B cell (primary cell): Measurements from ENCODE around the gene RIC8B. TPM values are rescaled to one million over a fixed set of nuclear protein-coding genes. Genes with fewer than 3 reads are reported as not detected.

Source experiments
- ATAC-seq: fragments of 200-7000 bp; cut with Tn5 transposase; one replicate; pipeline ENCODE4 v1.10.0; 2021; ENCODE audit warnings: low read depth, mild to moderate bottlenecking, moderate number of reproducible peaks, moderate library complexity
- CTCF ChIA-PET: fragments of 350-600 bp; sonication (Branson Sonifier 250); formaldehyde crosslinking; loops from one replicate; lab custom pipeline; 2021; ENCODE audit warnings: antibody characterized with exemption, inconsistent platforms; lab: Charles Lee
- POLR2A ChIA-PET: fragments of 350-600 bp; sonication (Branson Sonifier 250); formaldehyde crosslinking; loops from one replicate; lab custom pipeline; 2021; ENCODE audit warnings: antibody characterized with exemption; lab: Charles Lee
- DNase-seq: peaks from one replicate; pipeline ENCODE4 v3.0.0; 2013
- H2AFZ ChIP-seq: 2 replicates; pipeline ENCODE4 v1.6.1; 2012; ENCODE audit warnings: mild to moderate bottlenecking, low read depth, low read length; ENCODE audit not compliant: insufficient read depth, poor library complexity, severe bottlenecking
- H3K27ac ChIP-seq, 2 donors: 1 replicate in 1 of 2; 2 replicates in 1 of 2; pipeline ENCODE4 v1.5.1; 2012 to 2013; ENCODE audit warnings: low read length in 2 of 2, mild to moderate bottlenecking in 2 of 2, moderate library complexity in 1 of 2
- H3K27me3 ChIP-seq, 4 experiments: fragments of 200-600 bp in 1 of 4; sonication (generic) in 1 of 4; replicated peaks in 1 of 4; 1 replicate in 2 of 4; 2 replicates in 2 of 4; pipeline versions ENCODE4 v1.6.1 to v1.7.0; 2013 to 2016; ENCODE audit warnings: low read length in 3 of 4, mild to moderate bottlenecking in 2 of 4, mixed read lengths in 1 of 4, moderate library complexity in 1 of 4; ENCODE audit not compliant: insufficient read depth in 4 of 4, control insufficient read depth in 3 of 4; ENCODE audit errors: control extremely low read depth in 1 of 4
- H3K36me3 ChIP-seq, 2 experiments: replicated peaks in 1 of 2; 1 replicate in 1 of 2; 2 replicates in 1 of 2; pipeline versions ENCODE4 v1.6.1 to v1.7.1; 2013; ENCODE audit warnings: low read length in 1 of 2; ENCODE audit not compliant: insufficient read depth in 2 of 2, control insufficient read depth in 1 of 2; ENCODE audit errors: control extremely low read depth in 1 of 2, extremely low read depth in 1 of 2
- H3K4me1 ChIP-seq, 2 donors: fragments of 200-600 bp in 1 of 2; sonication (generic) in 1 of 2; 1 replicate in 1 of 2; 2 replicates in 1 of 2; pipeline versions ENCODE4 v1.5.1 to v1.6.1; 2013 to 2017; ENCODE audit warnings: low read length in 2 of 2; ENCODE audit not compliant: control insufficient read depth in 2 of 2, insufficient read depth in 2 of 2
- H3K4me2 ChIP-seq: replicated peaks from 2 replicates; pipeline ENCODE3; 2012; ENCODE audit warnings: mild to moderate bottlenecking, low read depth, low read length; ENCODE audit not compliant: poor library complexity, severe bottlenecking
- H3K4me3 ChIP-seq, 5 experiments: fragments of 200-600 bp in 1 of 5; sonication (generic) in 1 of 5; 1 replicate in 3 of 5; 2 replicates in 2 of 5; pipeline versions ENCODE4 v1.5.1 to v1.7.0; 2011 to 2016; ENCODE audit warnings: low read length in 4 of 5, mild to moderate bottlenecking in 4 of 5, low read depth in 2 of 5, control low read depth in 1 of 5, moderate library complexity in 1 of 5; ENCODE audit not compliant: insufficient read depth in 1 of 5; ENCODE audit errors: control extremely low read depth in 1 of 5, extremely low read depth in 1 of 5
- H3K79me2 ChIP-seq: fragments of 200-600 bp; sonication (generic); one replicate; pipeline ENCODE4 v1.6.0; 2016; ENCODE audit warnings: low read length; ENCODE audit not compliant: control insufficient read depth, insufficient read depth
- H3K9ac ChIP-seq: fragments of 200-600 bp; sonication (generic); 2 replicates; pipeline ENCODE4 v1.6.1; 2017; ENCODE audit warnings: mild to moderate bottlenecking, low read length, moderate library complexity
- H3K9me3 ChIP-seq, 3 donors: one replicate each; pipeline versions ENCODE4 v1.6.1 to v1.7.1; 2013; ENCODE audit warnings: low read length in 2 of 3; ENCODE audit not compliant: control insufficient read depth in 2 of 3, insufficient read depth in 1 of 3; ENCODE audit errors: control extremely low read depth in 1 of 3
- H4K20me1 ChIP-seq: 2 replicates; pipeline ENCODE4 v1.6.0; 2012; ENCODE audit warnings: mild to moderate bottlenecking, low read length; ENCODE audit not compliant: insufficient read depth, control insufficient read depth, poor library complexity, severe bottlenecking
- H3K27ac Mint-ChIP-seq: one replicate; pipeline ENCODE4 v1.8.0; 2021; ENCODE audit warnings: mixed read lengths
- H3K27me3 Mint-ChIP-seq: one replicate; pipeline ENCODE4 v1.8.0; 2021; ENCODE audit warnings: mixed read lengths
- H3K4me1 Mint-ChIP-seq: one replicate; pipeline ENCODE4 v1.8.0; 2021; ENCODE audit warnings: mixed read lengths
- H3K4me3 Mint-ChIP-seq: one replicate; pipeline ENCODE4 v1.8.0; 2021; ENCODE audit warnings: mixed read lengths
- H3K9me3 Mint-ChIP-seq: one replicate; pipeline ENCODE4 v1.8.0; 2022; ENCODE audit warnings: mixed read lengths; ENCODE audit not compliant: insufficient read depth
- CTCF ChIP-seq: fragments of 200-600 bp; IDR thresholded peaks from one replicate; pipeline ENCODE4 v1.8.0; 2022; ENCODE audit warnings: antibody characterized with exemption, mild to moderate bottlenecking
- EZH2 ChIP-seq: IDR thresholded peaks from 2 replicates; pipeline ENCODE4 v1.6.1; 2012; ENCODE audit warnings: borderline replicate concordance, low read depth, mild to moderate bottlenecking, moderate library complexity, low read length; ENCODE audit not compliant: insufficient read depth, poor library complexity, severe bottlenecking
- WGBS: methylation state at CpG from one replicate; pipeline ENCODE4 v1.1.5; 2013; ENCODE audit warnings: missing lambda C conversion rate; ENCODE audit not compliant: insufficient coverage; 5-methylcytosine and 5-hydroxymethylcytosine counted together
- intact Hi-C: fragments of 100-400 bp; cut with micrococcal nuclease; formaldehyde crosslinking; loops from one replicate; pipeline ENCODE4 v1.10.0; 2022
- polyA plus RNA-seq: library from polyadenylated mRNA; depleted of rRNA; stranded (reverse); fragments of >200 nt; gene quantifications from 2 replicates; pipeline ENCODE4 v1.2.3, GENCODE V29; 2012
- total RNA-seq, 2 donors: library from RNA; stranded (reverse); fragments of 120-200 nt in 1 of 2; gene quantifications; 1 replicate in 1 of 2; 2 replicates in 1 of 2; pipeline versions ENCODE4 v1.2.3 to v1.2.4, GENCODE V29; 2013 to 2022

Gene RIC8B
- total and polyA plus RNA-seq, 2 donors (not counting 1 experiment from before 2014, with no cell fraction given): 3.0 to 14.8 TPM

- Histone ChIP-seq H2AFZ (no peak overlapping the region), H3K79me2 (no peaks in the 10 kb centered on the region), H3K27me3 (peaks cover 1 to 24% (median 4%) of the 10 kb centered on the region in 4 experiments), H3K4me3 (no peak overlapping the region), H3K4me2 (no peak overlapping the region), H3K4me1 (no peaks in the 10 kb centered on the region), H3K36me3 (no peaks in the 10 kb centered on the region), H4K20me1 (no peaks in the 10 kb centered on the region), H3K9me3 (no peaks in the 10 kb centered on the region), H3K9ac (no peak overlapping the region), H3K27ac (no peak overlapping the region)
- Mint-ChIP-seq H3K27ac (no peak overlapping the region), H3K4me3 (no peak overlapping the region), H3K4me1 (no peaks in the 10 kb centered on the region), H3K27me3 (peaks cover 22% of the 10 kb centered on the region), H3K9me3 (no peaks in the 10 kb centered on the region)
- intact Hi-C loops: no loop called here
- ChIA-PET POLR2A (no interaction called here), CTCF (no interaction called here)
- DNase-seq: no peak
- ATAC-seq: no peak
- TF ChIP-seq EZH2 (no peak), CTCF (no peak)
- no CpG with 5 or more reads among the region's 5 CpGs for WGBS
These were observed 92.1 kb downstream of the RIC8B start for GRCh38 chr12:106866426-106867080.

GRCh38 chr12:106867651-106868050, 93.2 kb downstream of the RIC8B start:
- intact Hi-C loops: no loop called here
- H3K9me3 Mint-ChIP-seq: no peaks in the 10 kb centered on the region
- Histone ChIP-seq H3K36me3 (no peaks in the 10 kb centered on the region), H3K9ac (no peak overlapping the region), H2AFZ (no peak overlapping the region), H3K79me2 (no peaks in the 10 kb centered on the region), H3K27me3 (peaks cover 1 to 29% (median 5%) of the 10 kb centered on the region in 4 experiments), H4K20me1 (no peaks in the 10 kb centered on the region), H3K9me3 (no peaks in the 10 kb centered on the region), H3K4me3 (no peak overlapping the region), H3K27ac (no peak overlapping the region), H3K4me2 (no peak overlapping the region), H3K4me1 (no peaks in the 10 kb centered on the region)
- ChIA-PET CTCF (no interaction called here), POLR2A (no interaction called here)
- ATAC-seq: no peak
- no peak overlapping the region for H3K27ac Mint-ChIP-seq
- no CpG with 5 or more reads among the region's 3 CpGs for WGBS
- H3K4me1 Mint-ChIP-seq: no peaks in the 10 kb centered on the region
- H3K4me3 Mint-ChIP-seq: no peak overlapping the region
- H3K27me3 Mint-ChIP-seq: peaks cover 28% of the 10 kb centered on the region
- no peak for DNase-seq
- TF ChIP-seq EZH2 (no peak), CTCF (no peak)
